ENCODE measurements around the gene HNF4A.

DNA sequence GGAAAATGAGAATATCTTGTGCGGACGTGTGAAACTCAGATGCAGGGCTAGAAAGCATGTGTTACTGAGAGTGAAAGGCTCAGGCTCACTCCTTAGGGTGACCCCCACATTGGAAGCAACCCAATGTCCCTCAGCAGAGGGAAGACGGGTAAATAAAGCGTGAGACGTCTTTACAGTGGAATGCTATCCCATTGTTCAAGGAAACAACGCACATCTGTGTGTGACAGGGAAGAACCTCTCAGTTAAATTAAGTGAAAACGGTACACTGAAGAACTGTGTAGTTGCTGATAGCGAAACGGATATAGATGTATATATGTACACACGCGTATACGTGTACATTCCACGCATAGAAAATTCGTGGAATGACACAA is 839 bp downstream of the HNF4A start:
- TF ChIP-seq, protein P1, sequence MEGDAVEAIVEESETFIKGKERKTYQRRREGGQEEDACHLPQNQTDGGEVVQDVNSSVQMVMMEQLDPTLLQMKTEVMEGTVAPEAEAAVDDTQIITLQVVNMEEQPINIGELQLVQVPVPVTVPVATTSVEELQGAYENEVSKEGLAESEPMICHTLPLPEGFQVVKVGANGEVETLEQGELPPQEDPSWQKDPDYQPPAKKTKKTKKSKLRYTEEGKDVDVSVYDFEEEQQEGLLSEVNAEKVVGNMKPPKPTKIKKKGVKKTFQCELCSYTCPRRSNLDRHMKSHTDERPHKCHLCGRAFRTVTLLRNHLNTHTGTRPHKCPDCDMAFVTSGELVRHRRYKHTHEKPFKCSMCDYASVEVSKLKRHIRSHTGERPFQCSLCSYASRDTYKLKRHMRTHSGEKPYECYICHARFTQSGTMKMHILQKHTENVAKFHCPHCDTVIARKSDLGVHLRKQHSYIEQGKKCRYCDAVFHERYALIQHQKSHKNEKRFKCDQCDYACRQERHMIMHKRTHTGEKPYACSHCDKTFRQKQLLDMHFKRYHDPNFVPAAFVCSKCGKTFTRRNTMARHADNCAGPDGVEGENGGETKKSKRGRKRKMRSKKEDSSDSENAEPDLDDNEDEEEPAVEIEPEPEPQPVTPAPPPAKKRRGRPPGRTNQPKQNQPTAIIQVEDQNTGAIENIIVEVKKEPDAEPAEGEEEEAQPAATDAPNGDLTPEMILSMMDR (IDR thresholded peaks at IDR 0.05), result no peak
- no peak for TF ChIP-seq EZH2 (IDR thresholded peaks at IDR 0.05; ENCODE audit: borderline replicate concordance, insufficient read depth, low read depth, low read length, poor library complexity, severe bottlenecking)

All from B cell (primary cell).